GM23248 (cell line): ENCODE measurements around the gene ALPL. TPM values are rescaled to one million over a fixed set of nuclear protein-coding genes. Genes with fewer than 3 reads are reported as not detected.
"Not testable (repeated sequence)": the region's sequence is repeated elsewhere in the genome, so short reads cannot be mapped to it uniquely, and the experiment has no call there.

Source experiments
- DNase-seq: peaks from one replicate; pipeline ENCODE4 v3.0.0-alpha.2; 2015
- H2AFZ ChIP-seq: fragments of 200-600 bp; sonication (generic); 2 replicates; pipeline ENCODE4 v1.6.1; 2016; ENCODE audit warnings: antibody characterized with exemption
- H3F3A ChIP-seq: fragments of 200-600 bp; sonication (generic); 2 replicates; pipeline ENCODE4 v1.6.1; 2016; ENCODE audit warnings: mild to moderate bottlenecking, antibody characterized with exemption, mixed run types; ENCODE audit not compliant: insufficient read depth
- H3K27ac ChIP-seq: fragments of 200-600 bp; sonication (generic); 2 replicates; pipeline ENCODE4 v1.5.1; 2016; ENCODE audit warnings: mild to moderate bottlenecking
- H3K27me3 ChIP-seq: fragments of 200-600 bp; sonication (generic); replicated peaks from 2 replicates; pipeline ENCODE4 v1.6.1; 2016; ENCODE audit warnings: mild to moderate bottlenecking; ENCODE audit not compliant: insufficient read depth
- H3K36me3 ChIP-seq: fragments of 200-600 bp; sonication (generic); 2 replicates; pipeline ENCODE4 v1.6.1; 2016; ENCODE audit warnings: low read depth, mild to moderate bottlenecking
- H3K4me1 ChIP-seq: fragments of 200-600 bp; sonication (generic); 2 replicates; pipeline ENCODE4 v1.6.1; 2016; ENCODE audit warnings: mild to moderate bottlenecking; ENCODE audit not compliant: insufficient read depth
- H3K4me2 ChIP-seq: fragments of 200-600 bp; sonication (generic); one replicate; pipeline ENCODE4 v1.6.1; 2016; ENCODE audit warnings: mild to moderate bottlenecking; ENCODE audit not compliant: unreplicated experiment
- H3K4me3 ChIP-seq: fragments of 200-600 bp; sonication (generic); 2 replicates; pipeline ENCODE4 v1.5.1; 2016; ENCODE audit warnings: mild to moderate bottlenecking
- H3K79me2 ChIP-seq: fragments of 200-600 bp; sonication (generic); 2 replicates; pipeline ENCODE4 v1.6.1; 2016; ENCODE audit warnings: mild to moderate bottlenecking; ENCODE audit not compliant: insufficient read depth
- H3K9ac ChIP-seq: fragments of 200-600 bp; sonication (generic); 2 replicates; pipeline ENCODE4 v1.6.1; 2016; ENCODE audit warnings: mild to moderate bottlenecking
- H3K9me2 ChIP-seq: fragments of 200-600 bp; sonication (generic); 2 replicates; pipeline ENCODE4 v1.6.1; 2016; ENCODE audit warnings: mixed run types, mild to moderate bottlenecking, moderate library complexity; ENCODE audit not compliant: insufficient read depth
- H3K9me3 ChIP-seq: fragments of 200-600 bp; sonication (generic); one replicate; pipeline ENCODE4 v1.6.1; 2017; ENCODE audit warnings: low read depth
- H4K20me1 ChIP-seq: fragments of 200-600 bp; sonication (generic); 2 replicates; pipeline ENCODE4 v1.6.0; 2016; ENCODE audit not compliant: insufficient read depth
- EZH2 ChIP-seq: fragments of 200-600 bp; sonication (generic); IDR thresholded peaks from 2 replicates; pipeline ENCODE4 v1.6.1; 2018; ENCODE audit warnings: antibody characterized with exemption, mild to moderate bottlenecking; ENCODE audit not compliant: insufficient read depth, poor library complexity, severe bottlenecking
- EZH2phosphoT487 ChIP-seq: fragments of 200-600 bp; sonication (generic); IDR thresholded peaks from 2 replicates; pipeline ENCODE4 v1.6.1; 2018; ENCODE audit warnings: antibody characterized with exemption, moderate library complexity, mild to moderate bottlenecking, low read depth; ENCODE audit not compliant: insufficient read depth
- WGBS, 2 experiments: methylation state at CpG; one replicate each; pipeline ENCODE4 v1.1.6; 2015 to 2017; ENCODE audit warnings: low lambda C conversion rate in 2 of 2, low coverage in 1 of 2; ENCODE audit errors: missing lambda C conversion rate in 2 of 2; 5-methylcytosine and 5-hydroxymethylcytosine counted together
- in situ Hi-C: fragments of 300-500 bp; cut with MboI; formaldehyde crosslinking; loops from 2 replicates; pipeline ENCODE4 v1.15.0; 2020
- polyA plus RNA-seq: library from polyadenylated mRNA; unstranded; fragments of >200 nt; fragmentation: Nextera tagmentation; extraction: Ambion mirVana; gene quantifications from 2 replicates; pipeline ENCODE4 v1.2.1, GENCODE V29; 2016
- total RNA-seq: library from RNA; depleted of rRNA; stranded (reverse); fragments of >200 nt; shearing (Covaris generic); gene quantifications from 2 replicates; pipeline ENCODE4 v1.2.3, GENCODE V29; 2014

Gene ALPL
- total and polyA plus RNA-seq, 2 experiments from 2014 or later, result 0.95 TPM; not detected in 1

DNA sequence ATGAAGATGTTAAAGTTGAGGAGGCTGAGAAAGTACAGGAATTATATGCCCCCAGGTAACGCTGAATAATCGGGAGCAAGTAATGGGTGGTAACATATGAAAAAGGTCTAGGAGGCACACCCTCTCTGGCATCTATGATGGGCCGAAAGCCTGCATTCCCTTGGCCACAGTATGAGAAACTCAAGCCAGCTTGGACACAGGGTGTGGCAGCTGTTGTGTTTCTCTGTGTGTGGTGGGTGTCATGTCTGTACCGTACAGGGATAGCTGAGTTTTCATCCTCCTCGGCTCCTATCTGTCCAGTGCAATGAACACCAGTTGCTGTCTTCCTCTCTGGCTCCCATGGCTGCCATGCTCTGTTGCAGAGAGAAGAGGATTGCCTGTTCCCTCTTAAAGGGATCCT, 36.4 kb upstream of the ALPL start:
- in situ Hi-C loops, result no loop called here
- Histone ChIP-seq H3F3A (no peaks in the 10 kb centered on the region), H3K36me3 (no peaks in the 10 kb centered on the region; the same call in 1 of the 2 replicates), H2AFZ (no peak overlapping the region), H3K27me3 (no peaks in the 10 kb centered on the region), H3K9me3 (no peaks in the 10 kb centered on the region), H4K20me1 (no peaks in the 10 kb centered on the region), H3K4me1 (no peaks in the 10 kb centered on the region), H3K9ac (no peak overlapping the region), H3K9me2 (no peaks in the 10 kb centered on the region), H3K79me2 (no peaks in the 10 kb centered on the region), H3K4me2 (no peak overlapping the region), H3K27ac (no peak overlapping the region), H3K4me3 (no peak overlapping the region)
- TF ChIP-seq EZH2 (no peak), EZH2phosphoT487 (no peak)
- DNase-seq, result no peak
- WGBS, 2 experiments, result 37 to 51% methylated on average over 5 of the region's 5 CpGs

- H3K36me3 ChIP-seq, result peaks cover 6% of the 10 kb centered on the region
- DNase-seq, result no peak
- H3K4me1 ChIP-seq, result no peaks in the 10 kb centered on the region
- H4K20me1 ChIP-seq, result no peaks in the 10 kb centered on the region
- no peak overlapping the region for H3K9ac ChIP-seq
- no peak overlapping the region for H2AFZ ChIP-seq
- H3K9me2 ChIP-seq, result no peaks in the 10 kb centered on the region
- 91 to 96% methylated on average over 6 of the region's 6 CpGs for WGBS, 2 experiments
- H3K4me3 ChIP-seq, result no peak overlapping the region
- in situ Hi-C loops, result loop anchor here (25.0 kb wide), 2 partner anchors 91 to 241 kb away; no protein-coding TSS in a partner anchor
- TF ChIP-seq EZH2phosphoT487 (no peak), EZH2 (no peak)
- H3K4me2 ChIP-seq, result no peak overlapping the region
- H3K79me2 ChIP-seq, result no peaks in the 10 kb centered on the region
- H3K9me3 ChIP-seq, result no peaks in the 10 kb centered on the region
- H3F3A ChIP-seq, result no peaks in the 10 kb centered on the region
- H3K27ac ChIP-seq, result no peak overlapping the region
- no peaks in the 10 kb centered on the region for H3K27me3 ChIP-seq
These were observed 30.9 kb upstream of the ALPL start for GRCh38 chr1:21478356-21478755.

DNA sequence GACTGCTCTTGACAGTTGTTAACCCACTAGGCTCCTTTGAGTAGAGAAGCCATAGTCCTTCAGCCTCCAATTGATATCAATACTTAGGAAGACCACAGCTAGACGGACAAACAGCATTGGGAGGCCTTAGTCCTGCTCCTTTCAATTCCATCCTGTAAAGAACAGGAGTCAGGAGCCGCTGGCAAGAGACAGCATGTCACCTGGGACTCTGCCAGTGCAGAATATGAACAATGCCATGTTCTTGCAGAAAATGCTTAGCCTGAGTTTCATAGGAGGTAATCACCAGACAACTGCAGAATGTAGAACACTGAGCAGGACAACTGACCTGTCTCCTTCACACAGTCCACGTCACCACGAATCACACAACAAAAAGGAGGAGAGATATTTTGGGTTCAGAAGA, 25.3 kb upstream of the ALPL start:
- in situ Hi-C loops, result loop anchor here (25.0 kb wide), 2 partner anchors 97 to 247 kb away; no protein-coding TSS in a partner anchor
- 92 to 97% methylated on average over 4 of the region's 4 CpGs for WGBS, 2 experiments
- H3K4me3 ChIP-seq, result not testable (repeated sequence)

GRCh38 chr1:21489146-21489545, 20.1 kb upstream of the ALPL start:
- Histone ChIP-seq H4K20me1 (no peaks in the 10 kb centered on the region), H3K27me3 (peaks cover 24% of the 10 kb centered on the region), H3K79me2 (no peaks in the 10 kb centered on the region), H3K4me3 (no peak overlapping the region), H3K9me3 (no peaks in the 10 kb centered on the region), H3K27ac (no peak overlapping the region), H3K9me2 (no peaks in the 10 kb centered on the region), H3K36me3 (no peaks in the 10 kb centered on the region), H2AFZ (no peak overlapping the region), H3K4me2 (no peak overlapping the region), H3K9ac (no peak overlapping the region), H3F3A (no peaks in the 10 kb centered on the region), H3K4me1 (0 out of 2 replicates have a peak, but pooled peaks cover 5% of the 10 kb centered on the region)
- in situ Hi-C loops, result loop anchor here (25.0 kb wide), 2 partner anchors 102 to 252 kb away; no protein-coding TSS in a partner anchor
- DNase-seq, result no peak
- TF ChIP-seq EZH2 (no peak), EZH2phosphoT487 (no peak)
- 83 to 87% methylated on average over 11 of the region's 11 CpGs for WGBS, 2 experiments

More for the DNA sequence above, 25.3 kb upstream of the ALPL start:
- not testable (repeated sequence) for H3K9ac ChIP-seq, H3K36me3 ChIP-seq, DNase-seq, H3K27me3 ChIP-seq, H3K27ac ChIP-seq, H3K9me3 ChIP-seq, H4K20me1 ChIP-seq, H3F3A ChIP-seq, H3K9me2 ChIP-seq, H3K79me2 ChIP-seq, H3K4me2 ChIP-seq, H2AFZ ChIP-seq, H3K4me1 ChIP-seq
